Measurements from ENCODE around the gene GPRC5B.

GPRC5B gene
- 0.05 to 0.13 reads per million in 2 donors for total RNA-seq

- DNase-seq = peak; percentile 31
These were observed at the start of gene GPRC5B for GRCh38 chr16:19884611-19885450. Gene GPRC5B, minus strand, starts transcription at chr16:19884848. Its CDS starts 12,003 bp downstream, at chr16:19872845.

DNA sequence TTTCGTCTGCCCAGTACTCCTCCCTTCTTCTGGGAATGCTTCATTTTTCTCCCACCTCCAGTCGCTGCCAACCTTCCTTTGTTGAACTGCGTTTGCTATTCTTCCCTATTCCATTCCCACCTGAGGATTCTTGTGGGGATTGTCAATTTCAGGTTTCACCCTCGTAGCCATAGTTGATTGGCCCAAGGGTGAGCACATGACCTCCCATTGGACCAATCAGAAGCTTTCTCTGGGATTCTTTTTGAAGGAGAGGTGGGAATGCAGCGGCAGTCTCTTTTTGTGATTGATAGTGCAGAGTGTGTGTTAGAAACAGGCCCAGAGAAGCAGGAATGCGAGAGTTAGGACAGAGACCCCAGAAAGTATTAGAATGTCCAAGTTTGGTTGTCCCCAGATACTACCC lies 49.1 kb upstream of the GPRC5B start:
- DNase-seq = no peak

GRCh38 chr16:19929062-19929511 lies 44.4 kb upstream of the GPRC5B start:
- no peak for DNase-seq

DNA sequence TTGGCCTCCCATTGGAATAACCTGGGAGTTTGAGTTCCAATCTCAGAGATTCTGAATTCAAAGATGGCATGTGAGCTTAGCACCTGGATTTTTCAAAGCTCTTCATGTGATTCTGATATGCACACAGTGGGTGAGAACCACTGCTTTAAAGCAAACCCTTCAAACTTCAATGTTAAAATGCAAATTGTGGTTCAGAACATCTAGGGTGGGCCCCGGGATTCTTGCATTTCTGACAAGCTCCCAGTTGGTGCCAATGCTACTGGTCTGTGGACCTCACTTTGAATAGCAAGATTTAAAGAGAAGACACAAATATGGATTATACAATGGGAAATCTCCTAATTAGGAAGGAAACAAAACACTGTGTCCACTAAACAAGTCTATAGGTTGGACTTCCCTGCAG lies 43.8 kb upstream of the GPRC5B start:
- DNase-seq = no peak

- DNase-seq = no peak
These were observed 42.1 kb upstream of the GPRC5B start for GRCh38 chr16:19926449-19927390.

GRCh38 chr16:19923396-19923795 lies 38.7 kb upstream of the GPRC5B start:
- no peak for DNase-seq

- DNase-seq = no peak
These were observed 34.5 kb upstream of the GPRC5B start for GRCh38 chr16:19919142-19919541.

- DNase-seq = no peak
These were observed 31.4 kb upstream of the GPRC5B start for GRCh38 chr16:19916064-19916463.

GRCh38 chr16:19914877-19915276 lies 30.2 kb upstream of the GPRC5B start:
- DNase-seq = no peak

DNA sequence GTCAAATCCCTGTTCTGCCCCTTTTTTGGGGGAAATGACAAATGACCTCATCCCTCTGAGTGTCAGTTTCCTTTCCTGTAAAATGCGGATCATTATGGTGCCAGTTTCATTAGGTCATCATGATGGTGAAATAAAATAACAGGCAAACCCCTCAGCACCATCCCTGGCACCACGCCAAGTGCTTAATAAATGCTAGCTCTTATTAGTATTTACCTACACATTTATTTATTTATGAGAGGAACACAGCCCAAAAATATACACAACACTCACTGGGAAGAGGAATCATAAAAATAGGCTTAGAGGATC lies 28.6 kb upstream of the GPRC5B start:
- DNase-seq = no peak

DNA sequence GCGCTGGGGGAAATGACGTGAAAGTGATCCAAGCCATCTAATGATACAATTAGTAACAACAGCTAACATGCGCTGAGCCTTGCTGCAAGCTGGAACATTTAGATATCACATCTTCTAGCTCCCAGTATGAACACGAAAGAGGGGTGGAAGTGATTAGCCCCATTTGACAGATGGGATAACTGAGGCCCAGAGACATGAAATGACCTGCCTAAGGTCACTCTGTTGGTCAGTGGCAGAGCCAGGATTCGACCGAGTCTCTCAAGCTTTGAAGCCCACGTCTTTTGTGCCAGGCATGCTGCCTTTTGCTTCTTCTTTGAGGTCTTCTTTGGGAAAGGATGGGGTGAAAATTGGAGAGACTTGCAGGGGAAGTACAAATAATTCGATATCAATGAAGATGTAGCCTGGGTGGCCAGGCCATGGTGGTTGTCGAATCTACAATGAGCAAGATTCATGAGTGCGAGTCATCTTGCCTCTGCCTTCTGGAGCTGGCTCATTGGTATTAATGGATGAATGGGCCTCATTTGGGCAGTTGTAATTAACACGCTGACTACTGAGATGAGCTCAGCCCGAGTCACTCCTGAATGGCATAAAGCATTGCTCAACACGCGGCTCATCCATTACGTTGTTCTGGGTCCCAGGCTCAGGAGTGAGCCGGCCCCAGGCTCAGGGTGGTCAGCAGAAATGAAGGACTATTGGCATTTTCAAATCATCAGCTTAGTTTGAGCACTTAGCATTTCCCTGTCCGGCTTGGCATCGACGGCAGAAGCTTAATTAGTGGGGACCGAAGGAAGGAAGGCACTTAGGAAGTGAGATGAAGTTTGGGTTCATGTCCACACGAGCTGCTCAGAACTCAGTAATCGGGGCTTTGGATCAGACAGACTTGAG lies 28.0 kb upstream of the GPRC5B start:
- no peak for DNase-seq

DNA sequence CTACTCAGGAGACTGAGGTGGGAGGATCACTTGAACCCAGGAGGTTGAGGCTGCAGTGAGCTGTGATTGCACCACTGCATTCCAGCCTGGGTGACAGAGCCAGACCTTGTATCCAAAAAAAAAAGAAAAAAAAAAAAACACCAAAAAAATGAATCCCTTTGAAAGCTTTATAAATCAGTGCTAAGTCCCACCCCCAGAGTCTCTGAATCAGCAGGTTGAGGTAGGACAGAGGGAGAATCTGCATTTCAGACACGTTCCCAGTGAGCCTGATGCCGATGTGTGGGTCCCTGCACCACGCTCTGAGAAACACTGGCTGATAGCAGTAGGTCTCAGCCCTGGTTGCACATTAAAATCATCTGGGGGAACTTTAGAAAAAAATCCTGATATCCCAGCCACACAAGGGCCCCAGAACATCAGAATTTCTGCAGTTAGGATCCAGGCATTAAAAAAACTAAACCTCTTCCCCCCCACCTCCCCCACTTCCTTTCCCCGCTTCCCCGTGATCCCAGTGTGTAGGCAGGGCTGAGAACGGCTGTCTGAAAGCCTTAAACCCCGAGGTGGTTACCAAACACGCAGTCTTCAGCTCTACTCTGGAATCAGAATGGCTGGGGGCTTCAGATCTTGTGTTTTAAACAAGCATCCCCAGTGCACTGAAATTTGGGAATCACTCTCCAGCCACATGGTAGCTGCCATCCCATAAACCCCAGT lies 27.3 kb upstream of the GPRC5B start:
- DNase-seq = no peak

DNA sequence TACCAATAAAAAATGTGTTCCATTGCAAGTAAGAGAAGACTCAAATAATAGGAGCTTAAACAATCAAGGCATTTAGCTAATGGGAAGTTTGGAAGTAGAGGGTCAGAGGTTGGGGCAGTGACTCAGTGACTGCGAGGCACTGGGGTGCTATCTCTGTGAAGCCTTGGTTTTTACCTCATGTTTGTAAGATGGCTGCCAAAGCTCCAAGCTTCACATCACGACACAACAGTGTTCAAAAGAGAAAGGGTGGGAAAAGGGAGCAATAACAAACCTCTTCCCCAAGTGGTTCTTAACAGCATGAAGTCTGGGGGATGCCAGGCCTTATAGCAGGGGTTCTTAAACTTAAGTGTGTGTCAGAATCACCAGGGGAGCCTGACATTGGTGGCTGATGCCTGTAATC lies 26.6 kb upstream of the GPRC5B start:
- no peak for DNase-seq

DNA sequence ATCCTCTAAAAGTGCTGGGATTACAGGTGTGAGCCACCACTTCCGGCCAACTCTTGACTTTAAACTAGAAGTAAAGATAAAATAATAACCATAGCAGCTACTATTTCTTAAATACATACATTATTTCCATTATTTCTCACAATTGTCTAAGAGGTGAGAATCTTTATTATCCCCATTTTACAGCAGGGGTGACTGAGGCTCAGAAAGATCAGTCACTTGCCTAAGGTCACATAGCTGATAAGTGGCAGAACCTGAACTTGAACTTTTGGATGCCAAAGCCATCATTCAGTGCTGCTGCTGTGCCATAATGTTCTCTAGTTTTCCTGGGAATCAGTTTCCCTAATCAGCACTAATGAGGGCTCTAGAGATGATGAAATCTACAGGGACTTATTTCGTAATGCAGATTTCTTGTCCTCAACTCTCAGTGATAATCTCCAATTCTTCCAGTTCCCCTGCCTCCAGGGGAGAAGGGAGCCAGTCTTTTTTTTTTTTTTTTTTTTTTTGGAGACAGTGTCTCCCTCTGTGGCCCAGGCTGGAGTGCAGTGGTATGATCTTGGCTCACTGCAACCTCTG lies 25.2 kb upstream of the GPRC5B start:
- no peak for DNase-seq

DNA sequence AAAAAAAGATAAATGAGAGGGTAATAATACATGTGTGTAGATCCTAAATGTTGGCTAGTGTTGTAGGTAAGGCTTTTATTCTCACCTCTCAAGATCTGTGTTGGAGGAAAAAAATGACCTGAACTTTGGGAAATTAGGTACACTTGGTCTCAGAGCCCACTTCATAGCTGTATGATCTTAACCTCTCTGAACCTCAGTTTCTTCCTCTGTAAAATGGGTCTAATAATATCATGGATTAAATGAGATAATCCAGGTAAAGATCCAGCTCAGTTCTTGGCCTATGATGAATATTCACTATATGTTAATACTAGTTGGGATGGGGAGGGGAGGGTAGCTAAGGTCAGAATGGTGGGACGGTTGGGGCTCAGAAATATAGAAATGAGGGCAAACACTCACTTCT lies 24.3 kb upstream of the GPRC5B start:
- no peak for DNase-seq

DNA sequence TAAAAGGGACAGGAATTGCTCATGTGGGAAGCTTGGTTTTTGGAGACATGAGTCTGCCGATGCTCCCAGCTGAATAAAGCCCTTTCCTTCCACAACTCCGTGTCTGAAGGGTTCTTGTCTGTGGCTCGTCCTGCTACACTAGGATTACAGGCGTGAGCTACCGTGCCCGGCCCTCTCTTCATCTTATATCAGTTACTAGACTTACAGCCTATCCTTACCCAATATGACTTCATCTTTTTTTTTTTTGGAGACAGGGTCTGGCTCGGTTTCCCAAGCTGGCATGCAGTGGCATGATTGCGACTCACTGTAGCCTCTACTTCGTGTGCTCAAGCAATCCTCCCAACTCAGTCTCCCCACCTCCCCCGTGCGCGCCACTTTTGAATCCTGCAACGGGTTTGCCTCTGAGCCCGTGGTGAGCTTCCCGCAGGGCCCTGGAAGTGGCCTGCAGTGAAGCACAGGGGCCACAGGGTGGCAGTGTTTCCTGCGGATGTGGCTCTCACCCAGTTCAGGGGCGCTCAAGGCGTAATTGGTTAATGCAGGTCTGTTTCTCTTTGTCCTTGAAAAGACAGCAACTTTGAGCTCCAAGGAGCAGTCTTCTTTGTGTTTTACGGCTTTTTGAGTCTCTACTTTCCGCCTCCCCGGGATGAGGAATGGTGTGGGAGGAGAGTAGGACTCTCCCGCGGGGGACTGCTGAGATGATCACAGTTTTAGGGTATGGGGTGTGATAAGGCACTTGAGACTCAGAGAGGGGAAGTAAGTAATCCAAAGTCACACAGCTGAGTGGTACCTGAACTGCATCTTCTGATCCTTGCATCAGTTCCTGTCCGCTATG lies 22.7 kb upstream of the GPRC5B start:
- DNase-seq = peak; percentile 20

DNA sequence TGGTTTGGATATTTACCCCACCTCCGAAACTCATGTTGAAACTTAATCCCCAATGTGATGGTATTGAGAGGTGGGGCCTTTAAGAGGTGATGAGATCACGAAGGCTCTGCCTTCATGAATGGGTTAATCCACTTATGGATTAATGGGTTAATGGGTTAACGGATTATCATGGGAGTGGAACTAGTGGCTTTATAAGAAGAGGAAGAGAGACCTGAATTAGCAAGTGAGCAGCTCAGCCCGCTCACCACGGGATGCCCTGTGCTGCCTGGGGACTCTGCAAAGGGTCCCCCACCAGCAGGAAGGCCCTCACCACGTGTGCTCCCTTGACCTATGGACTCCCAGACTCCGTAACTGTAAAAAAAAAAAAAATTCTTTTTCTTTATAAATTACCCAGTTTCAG lies 16.5 kb upstream of the GPRC5B start:
- no peak for DNase-seq

DNA sequence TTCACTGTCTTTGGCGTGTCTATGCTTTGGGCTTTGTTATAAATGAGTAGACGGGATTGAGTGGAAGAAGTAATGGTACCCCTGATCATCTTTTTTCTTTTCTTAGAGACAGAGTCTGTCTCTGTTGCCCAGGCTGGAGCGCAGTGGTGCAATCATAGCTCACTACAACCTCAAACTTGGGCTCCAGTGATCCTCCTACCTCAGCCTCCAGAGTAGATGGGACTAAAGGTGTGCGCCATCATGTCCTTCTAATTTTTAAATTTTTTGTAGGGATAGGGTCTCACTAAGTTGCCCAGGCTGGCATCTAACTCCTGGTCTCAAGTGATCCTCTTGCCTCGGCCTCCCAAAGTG lies 14.9 kb upstream of the GPRC5B start:
- no peak for DNase-seq

DNA sequence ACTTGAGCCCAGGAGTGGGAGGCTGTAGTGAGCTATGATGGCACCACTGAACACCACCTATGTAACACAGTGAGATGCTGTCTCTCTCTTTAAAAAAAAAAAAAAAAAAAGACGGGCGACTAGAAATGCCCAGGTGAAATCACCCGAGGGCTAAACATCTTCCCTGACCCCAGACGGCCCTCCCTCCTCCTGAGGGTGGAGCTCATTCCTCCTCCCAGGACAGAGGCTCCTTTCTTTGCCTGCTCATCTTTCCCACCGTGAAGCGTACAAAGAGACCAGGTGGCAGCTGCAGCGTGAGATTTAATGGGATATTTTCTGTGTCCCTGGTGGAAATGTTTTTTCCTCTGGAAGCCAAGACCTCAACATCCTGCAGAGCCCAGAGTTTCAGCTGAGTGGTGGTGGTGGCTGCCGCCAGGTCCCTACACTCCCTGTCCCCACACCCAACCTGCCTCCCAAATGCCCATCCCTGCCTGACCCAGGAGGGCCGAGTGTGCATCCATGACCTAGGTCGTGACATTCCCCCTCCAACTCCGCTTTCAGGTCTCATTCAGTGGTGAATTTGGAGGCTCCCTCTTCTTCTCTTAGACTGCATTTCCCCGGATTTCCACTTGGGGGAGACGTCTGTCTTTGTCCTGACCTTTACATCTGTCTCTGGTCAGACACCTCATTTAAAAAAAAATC lies 14.4 kb upstream of the GPRC5B start:
- no peak for DNase-seq

DNA sequence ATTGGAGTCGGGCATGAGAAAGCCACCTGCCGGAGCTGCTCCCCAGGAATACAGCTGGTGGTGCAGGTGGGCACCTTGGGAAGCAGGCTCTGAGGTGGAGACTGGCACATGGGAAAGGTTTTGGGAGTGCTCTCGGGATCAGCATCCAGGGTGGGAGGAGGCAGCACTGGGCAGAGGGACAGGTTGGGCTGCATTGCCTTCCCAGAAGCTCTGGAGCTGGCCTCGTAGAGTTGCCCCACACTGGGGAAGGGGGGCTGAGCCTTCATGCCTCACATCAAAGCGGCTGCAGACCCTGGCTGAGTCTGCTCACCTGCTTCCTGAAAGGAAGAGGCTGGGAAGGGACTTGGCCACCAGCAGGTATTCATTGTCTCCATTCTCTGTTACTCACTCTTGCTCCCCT lies 13.5 kb upstream of the GPRC5B start:
- no peak for DNase-seq
